AG09319 (cell line): ENCODE results near the gene NEK9.

Source experiments
- DNase-seq: peaks from one replicate; pipeline ENCODE4 v3.0.0-alpha.2; 2010; ENCODE audit warnings: low read depth; ENCODE audit errors: extremely low read depth
- CTCF ChIP-seq: IDR thresholded peaks from 2 replicates; pipeline ENCODE4 v1.5.1; 2011; ENCODE audit warnings: low read depth, mild to moderate bottlenecking, inconsistent platforms, low read length, moderate library complexity

The NEK9 gene

DNA sequence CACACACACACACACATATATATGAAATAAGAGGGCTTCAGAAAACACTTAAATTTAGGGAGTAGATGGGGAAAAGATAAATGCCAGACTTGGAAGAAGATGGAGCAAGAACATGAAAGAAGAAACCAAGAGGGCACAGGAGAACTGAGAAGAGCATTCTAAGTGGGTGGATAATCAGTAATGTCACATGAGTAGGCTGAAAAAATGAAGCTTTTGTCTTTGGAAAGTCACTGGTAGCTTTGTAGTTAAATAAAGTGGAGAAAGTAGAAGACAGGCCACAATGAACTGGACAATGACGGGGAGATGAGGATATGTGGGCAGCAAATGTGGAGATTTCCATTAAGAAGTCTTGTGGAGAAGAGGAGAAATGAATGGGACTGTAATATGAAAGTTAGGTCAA is 59.6 kb downstream of the NEK9 start:
- no peak for TF ChIP-seq CTCF
- DNase-seq = no peak

DNA sequence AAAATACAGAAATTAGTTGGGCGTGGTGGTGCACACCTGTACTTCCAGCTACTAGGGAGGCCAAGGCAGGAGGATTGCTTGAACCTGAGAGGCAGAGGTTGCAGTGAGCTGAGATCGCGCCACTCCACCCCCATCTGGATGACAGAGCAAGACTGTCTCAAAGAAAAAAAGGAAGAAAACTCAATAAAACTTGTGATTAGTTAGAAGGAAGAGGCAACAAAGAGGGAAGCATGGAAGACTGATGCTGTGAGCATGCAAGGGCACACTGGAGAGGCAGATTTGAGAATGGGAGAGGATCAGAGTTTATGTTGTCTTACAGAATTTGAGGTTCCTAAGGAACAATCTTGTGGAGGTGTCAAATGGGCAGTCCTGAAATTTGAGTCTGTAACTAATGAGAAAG is 60.2 kb downstream of the NEK9 start:
- TF ChIP-seq CTCF = no peak

GRCh38 chr14:75064205-75064567 is 62.7 kb downstream of the NEK9 start:
- no peak for DNase-seq
- no peak for TF ChIP-seq CTCF

More for the DNA sequence above, 60.2 kb downstream of the NEK9 start:
- no peak for DNase-seq

DNA sequence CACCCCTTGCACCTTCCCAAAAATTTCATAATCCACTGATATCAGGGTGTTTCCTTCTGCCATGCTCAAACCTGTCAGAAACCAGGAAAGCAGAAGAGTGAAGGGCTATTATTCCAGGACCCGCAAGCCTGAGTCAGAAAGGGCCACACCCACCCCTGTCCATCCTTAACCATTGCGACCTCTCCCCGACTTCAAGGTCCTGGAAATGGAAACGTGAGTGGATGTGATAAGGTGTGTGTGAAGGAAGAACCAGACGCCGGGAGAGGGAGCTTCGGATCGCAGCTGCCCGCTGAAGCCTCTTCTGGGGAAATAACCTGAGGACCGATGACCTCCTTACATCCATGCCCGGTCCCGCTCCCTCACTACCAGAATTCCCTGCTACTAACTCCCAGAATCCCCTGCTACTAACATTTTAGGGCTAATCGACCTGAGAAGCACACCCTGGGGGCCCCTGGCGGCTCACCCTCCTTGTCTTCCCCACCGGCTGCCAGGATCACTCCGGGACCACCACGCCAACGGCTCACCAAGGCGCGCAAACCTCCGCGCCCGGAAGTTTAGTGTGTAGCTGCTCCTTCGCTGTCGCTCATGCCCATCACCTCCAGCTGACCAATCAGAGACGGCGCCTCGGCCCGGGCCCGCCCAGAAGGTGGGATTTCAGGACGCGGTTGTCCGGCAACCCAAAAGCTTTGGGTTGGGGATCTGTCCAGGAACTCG is 63.2 kb downstream of the NEK9 start, which contains the start of gene ACYP1:
TSS of gene ACYP1 (minus strand) at position 534 of the 714 bp plus-strand sequence. CDS start at position 63, 471 bp downstream.
- DNase-seq = peak; percentile 69
- peak; percentile 2; the same call in 1 of the 2 replicates for TF ChIP-seq CTCF

- no peak for DNase-seq
- no peak for TF ChIP-seq CTCF
Measured at GRCh38 chr14:75063013-75063412, 63.8 kb downstream of the NEK9 start.

GRCh38 chr14:75060420-75060819 is 66.4 kb downstream of the NEK9 start:
- DNase-seq = no peak
- no peak for TF ChIP-seq CTCF

DNA sequence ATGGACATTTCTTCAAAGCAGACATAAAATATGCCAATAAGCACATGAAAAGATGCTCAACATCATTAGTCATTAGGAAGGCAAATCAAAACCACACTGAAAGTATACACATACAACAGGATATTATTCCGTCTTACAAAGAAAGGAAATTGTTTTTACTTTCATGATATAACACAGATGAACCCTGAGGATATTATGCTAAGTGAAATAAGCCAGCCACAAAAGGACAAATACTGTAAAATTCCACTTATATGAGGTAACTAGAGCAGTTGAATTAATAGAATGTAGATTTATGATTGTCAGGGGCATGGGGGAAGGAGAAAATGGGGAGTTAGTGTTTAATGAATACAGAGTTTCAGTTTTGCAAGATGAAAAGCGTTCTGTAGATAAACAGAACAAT is 67.2 kb downstream of the NEK9 start:
- TF ChIP-seq CTCF = no peak
- DNase-seq = no peak
